GM21576 (cell line): ENCODE results near the gene SDCCAG8.

Experiments used
- ATAC-seq: cut with Tn5 transposase; IDR thresholded peaks from one replicate; pipeline ENCODE4 v1.9.1; 2021; ENCODE audit warnings: mild to moderate bottlenecking, moderate library complexity; ENCODE audit not compliant: unreplicated experiment

The SDCCAG8 gene

DNA sequence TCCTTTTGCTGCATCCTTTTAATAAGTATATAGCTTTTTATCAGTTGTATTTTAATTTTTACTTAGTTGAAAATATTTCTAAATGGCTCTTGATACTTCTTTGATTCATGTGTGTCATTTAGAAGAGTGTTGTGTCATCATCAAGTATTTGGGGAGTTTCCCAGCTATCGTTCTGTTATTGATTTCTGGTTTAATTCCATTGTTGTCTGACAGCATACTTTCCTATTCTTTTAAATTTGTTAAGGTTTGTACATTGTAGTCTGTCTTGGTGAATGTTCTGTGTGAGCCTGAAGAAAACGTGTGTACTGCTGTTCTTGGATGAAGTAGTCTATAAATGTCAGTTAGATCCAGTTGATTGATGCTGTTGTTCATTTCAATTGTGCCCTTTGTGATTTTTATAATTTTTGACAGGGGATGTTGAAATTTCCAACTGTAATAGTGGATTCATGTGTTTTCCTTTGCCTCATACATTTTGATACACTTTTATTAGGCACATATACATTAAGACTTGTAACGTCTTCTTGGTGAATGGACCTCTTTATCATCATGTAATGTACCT, 24.8 kb downstream of the SDCCAG8 start:
- no peak for ATAC-seq

DNA sequence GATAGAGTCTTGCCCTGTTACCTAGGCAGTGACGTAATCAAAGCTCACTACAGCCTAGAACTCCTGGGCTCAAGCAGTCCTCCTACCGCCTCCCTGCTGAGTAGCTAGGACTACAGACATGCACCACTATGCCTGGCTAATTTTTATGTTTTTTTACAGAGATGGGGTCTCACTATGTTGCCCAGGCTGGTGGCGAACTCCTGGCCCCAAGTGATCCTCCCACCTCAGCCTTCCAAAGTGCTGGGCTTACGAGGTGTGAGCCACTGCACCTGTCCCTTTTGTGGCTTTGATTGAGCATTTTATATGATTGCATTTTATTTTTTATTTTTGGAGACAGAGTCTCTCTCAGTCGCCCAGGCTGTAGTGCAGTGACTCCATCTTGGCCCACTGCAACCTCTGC, 25.8 kb downstream of the SDCCAG8 start:
- no peak for ATAC-seq

DNA sequence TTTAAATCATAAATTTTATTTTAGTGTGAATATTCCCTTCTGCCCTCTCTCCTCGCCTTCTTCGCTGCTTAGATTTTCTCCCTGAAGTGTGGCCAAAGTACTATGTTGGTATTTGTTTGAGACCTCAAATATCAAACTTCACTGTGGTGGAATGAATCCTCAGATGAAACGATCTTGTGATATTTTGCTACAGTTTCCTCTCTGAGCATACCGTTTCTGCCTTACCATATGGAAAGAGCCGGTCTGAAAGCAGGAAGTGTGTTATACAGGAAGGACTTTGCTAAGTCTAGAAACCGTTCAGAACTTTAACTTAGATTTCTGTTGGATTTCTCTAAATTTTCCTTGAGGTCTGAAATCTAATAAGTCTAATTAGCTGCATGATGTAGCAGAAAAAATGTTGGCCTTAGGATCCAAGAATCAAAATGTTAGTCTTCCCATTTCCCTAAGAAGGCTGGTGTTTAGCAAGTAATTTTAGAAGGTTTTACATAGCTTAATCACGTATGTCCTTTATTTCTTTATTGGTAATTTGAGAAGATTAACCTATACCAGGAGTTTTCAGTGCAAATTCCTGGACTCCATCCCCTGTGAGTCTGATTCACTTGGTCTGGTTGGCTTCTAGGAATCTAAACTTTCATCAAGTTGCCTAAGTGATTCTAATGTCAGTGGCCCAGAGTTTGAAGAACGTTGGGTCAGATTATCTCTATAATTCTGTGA, 30.7 kb downstream of the SDCCAG8 start:
- ATAC-seq = no peak

DNA sequence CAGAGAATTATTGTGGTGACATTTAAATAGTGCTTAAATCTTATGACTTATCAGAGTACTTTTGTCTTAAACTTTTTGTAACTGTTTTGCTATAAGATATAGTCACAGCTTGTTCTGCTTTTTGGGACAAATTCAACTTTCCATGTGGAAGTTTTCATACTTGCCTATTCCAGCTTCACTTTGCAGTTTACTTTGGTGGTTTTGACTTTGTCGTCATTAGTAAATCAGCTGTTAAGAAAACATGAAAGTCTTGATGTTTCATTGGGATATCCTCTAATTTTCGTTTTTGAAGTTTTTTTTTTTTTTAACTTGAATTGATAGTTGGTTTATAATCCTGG, 31.3 kb downstream of the SDCCAG8 start:
- no peak for ATAC-seq

DNA sequence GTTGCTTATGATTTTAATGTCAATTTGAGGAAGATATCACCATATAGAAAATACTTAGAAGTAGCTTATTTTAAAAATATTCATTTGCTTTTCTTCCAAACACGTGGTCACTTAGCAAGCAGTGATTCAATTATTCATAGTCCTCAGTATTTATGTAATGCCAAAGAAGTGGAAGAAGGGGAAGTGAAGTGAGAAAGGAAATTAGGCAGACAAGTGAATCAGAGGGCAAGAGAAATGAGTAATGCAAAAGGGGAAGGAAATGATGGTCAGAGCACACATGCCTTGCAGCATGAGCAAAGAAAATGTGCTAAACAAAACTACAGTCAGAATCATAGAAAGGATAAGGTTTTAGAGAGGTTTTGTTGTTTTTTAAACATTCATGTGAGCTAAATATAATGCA, 31.8 kb downstream of the SDCCAG8 start:
- ATAC-seq = peak; percentile 91

DNA sequence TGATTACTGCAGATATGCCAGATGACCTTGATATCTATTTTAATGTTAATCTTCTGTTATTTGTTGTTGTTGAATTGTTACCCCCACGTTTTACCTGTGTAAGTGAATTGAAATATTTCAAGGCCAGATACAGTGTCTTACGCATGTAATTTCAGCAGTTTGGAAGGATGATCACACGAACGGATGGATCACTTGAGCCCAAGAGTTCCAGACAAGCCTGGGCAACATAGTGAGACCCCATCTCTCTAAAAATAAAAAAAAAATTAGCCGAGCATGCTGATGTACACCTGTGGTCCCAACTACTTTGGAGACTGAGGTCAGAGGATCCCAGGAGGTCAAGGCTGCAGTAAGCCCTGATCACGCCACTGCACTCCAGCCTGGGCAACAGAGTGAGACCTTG, 32.2 kb downstream of the SDCCAG8 start:
- ATAC-seq = no peak

DNA sequence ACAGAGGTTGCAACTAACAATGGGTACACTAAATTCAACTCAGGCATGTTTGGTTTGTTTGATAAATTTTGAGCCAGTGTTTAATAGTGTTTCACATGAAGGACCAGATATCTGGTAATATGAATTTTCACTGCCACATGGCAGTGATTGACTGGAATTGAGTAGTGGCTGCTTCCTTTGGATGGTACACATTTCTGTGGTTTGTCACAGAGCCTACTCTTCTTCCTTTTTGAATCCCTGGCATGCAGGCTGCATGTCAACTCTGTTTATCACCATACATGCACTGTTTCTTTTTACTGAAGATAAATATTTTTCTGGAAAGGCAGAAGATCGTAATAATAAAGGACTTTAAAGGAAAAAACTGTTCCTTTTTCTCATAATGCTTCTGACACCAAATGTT, 35.5 kb downstream of the SDCCAG8 start:
- ATAC-seq = no peak

DNA sequence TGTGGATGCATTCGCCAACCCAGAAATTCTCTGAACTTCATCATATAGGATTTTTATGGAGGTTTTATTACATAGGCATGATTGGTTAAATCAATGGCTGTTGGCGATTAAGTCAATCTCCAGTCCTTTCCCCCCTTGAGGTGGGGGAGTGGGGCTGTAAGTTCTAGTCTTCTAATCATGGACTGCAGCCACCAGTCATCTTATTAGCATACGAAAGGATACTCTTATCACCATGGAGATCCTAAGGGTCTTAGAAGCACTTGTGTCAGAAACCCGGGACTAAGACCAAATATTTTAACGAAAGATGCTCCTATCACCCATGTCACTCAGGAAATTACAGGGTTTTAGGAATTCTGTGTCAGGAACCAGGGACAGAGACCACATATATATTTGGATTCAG, 36.3 kb downstream of the SDCCAG8 start:
- no peak for ATAC-seq

DNA sequence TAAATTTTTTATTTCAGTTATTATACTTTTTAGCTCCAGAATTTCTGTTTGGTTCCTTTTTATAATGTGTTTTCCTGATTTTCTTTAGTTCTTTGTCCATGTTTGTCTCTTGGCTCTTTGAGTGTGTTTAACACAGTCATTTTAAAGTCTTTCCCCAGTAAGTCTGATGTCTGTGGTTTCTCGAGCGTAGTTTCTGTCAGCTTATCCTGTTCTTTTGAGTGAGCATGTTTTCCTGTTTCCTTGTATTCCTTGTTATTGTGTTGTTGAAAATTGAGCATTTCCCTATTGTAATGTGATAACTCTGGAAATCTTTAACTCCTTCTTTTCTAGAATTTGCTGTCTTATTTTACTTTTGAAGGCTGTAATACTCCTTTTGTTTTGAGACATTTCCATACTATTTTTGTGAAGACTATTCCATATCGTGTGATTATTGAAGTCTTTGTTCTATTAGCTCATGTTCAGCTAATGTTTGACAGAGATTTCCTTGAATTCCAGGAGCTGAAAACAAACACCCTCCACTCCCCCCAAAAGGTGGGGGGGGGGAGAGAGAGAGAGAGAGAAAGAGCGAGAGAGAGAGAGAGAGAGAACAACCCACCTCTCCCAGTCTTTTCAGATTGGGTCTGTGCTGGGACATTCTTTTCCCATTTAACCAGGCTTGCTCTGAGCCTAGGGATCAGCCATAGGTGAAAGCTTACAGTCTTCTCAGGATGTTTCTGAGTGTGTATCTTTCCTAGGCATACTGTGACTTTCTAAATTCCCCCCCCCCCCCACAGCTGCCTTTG, 38.3 kb downstream of the SDCCAG8 start:
- ATAC-seq = no peak

DNA sequence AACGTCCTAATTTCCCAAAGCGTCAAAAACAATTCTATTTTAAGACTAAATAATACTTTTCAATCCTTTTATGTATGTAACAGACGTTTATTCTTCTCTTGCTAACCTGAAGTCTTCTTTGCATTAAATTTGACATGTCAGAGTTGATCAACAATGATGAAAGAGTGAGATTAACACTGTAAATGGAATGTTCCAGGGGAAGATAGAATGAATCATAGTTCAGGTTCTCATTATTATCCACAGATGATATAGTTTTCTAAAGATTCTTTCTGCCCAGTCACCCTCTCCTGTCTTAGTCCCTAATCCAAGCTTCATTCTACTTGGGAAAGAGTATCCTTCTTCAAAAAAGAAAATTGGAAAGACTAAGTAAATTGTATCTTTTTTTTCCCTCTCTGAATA, 38.9 kb downstream of the SDCCAG8 start:
- ATAC-seq = no peak

DNA sequence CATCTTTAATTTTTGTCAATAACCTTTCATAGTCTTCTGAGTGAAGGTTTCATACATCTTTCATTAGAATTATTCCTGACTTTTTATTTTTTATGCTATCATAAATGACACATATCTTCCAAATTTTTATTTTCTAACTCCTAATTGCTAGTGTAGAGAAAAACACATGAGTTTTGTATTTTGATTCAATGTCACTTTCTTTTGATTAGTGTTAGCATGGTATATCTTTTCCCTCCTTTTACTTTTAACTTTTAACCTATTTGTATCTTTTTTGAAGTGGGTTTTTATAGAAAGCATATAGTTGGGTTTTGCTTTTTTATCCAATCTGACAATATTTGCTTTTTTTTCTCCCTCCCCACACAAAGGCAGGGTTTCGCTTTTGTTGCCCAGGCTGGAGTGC, 43.2 kb downstream of the SDCCAG8 start:
- no peak for ATAC-seq

DNA sequence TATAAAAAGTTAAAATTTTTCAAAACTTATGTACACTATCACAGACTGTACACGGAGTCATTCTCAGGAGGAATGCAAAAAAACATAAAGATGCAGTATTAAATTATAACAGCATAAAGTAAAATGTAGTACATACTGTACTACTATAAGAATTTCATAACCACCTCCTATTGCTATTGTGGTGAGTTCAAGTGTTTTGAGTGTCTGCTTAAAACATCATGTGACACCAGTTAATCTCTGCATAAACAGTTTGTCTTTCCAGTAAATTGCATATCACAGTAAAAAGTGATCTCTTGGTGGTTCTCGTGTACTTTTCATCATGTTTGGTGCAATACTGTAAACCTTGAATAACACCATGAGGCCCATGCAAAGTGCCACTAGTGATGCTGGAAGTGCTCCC, 45.2 kb downstream of the SDCCAG8 start:
- no peak for ATAC-seq

DNA sequence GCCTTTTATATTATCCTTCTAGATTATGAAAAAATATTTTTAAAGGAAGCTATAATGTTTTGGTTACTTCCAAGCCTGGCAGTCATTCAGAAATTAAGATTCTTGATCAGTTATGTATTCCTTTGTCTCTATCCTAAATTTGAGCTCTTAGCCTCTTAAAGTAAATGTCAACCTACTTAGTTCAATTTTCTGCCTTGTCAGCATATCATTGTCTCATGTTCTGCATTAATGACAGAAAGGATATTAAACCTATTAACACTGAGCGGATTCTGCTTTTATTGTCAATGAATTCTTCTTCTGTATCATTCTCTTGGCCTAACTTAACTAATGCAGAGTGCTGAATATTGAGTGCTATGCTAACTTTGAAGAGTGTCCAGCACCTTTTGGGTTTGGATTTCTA, 56.0 kb downstream of the SDCCAG8 start:
- no peak for ATAC-seq

DNA sequence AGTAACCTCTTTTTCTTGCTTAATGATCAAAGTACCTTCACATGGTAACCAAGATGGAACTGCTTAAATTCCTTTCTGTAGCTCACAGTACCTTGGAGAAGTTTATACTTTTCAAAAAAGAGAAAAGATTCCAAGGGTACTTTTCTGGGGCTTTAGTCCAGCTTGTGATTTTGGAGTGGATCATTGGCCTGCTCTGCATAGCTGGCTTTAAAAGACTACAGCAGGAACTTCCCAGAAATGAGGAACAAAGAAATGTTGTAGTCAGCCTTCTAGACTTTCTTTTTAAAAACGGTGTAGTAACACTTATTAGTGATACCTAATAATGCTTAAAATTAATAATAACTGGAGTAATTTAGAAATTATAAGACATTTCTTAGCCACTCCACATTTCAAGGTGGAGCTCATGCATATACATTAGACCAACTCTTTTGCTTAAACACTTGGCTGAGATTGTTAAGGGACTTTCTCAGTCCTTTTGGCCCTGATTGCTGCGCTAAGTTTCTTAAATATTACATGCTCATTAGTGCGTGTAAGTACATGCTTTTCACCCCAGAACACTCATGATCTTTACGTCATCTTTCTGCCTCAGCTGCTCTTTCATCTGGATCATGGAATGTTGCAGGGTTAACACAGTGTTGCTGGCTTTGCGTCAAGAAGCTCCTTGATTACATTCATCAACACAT, 57.3 kb downstream of the SDCCAG8 start:
- peak; percentile 32 for ATAC-seq

DNA sequence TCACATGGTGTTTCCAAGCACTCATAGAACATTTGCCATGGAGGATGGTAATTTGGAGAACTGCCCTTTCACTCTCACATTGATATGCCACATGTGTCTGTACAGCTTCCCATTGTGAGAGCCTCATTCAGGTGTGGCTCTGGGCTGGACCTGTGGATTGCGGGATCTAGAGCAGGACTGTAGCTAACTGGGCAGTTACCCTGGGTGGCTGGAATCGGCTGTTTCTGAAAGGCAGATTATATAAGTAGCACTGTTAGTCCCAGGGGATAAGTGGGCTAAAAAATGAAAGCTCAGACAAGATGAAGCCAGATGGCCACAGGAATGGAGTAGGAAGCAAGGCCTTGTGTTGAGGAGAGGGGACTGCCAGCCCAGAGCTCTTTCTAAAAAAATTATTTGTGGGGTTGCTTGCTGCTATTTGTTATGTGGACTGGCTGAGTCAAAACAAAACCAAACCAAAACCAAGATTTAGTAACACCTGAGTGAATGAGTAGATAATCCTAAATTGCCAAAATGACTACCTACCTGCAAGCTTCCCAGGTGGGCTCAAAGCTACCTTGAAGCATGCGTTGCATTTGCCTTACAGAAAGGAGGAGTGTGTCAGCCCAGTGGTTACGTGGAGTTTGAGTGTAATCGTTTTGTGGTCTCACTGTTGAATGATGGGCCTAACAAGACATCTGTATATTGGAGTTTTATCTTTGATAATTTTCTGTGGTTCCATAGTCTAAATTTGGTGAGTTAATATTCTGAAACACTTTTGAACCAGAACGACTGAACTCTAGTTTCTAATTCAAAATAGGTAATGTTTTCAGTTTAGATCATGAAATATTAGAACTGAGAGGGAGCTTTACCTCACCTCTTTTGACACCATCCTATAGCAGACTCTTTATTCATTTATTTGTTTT, 58.0 kb downstream of the SDCCAG8 start:
- ATAC-seq = peak; percentile 81

DNA sequence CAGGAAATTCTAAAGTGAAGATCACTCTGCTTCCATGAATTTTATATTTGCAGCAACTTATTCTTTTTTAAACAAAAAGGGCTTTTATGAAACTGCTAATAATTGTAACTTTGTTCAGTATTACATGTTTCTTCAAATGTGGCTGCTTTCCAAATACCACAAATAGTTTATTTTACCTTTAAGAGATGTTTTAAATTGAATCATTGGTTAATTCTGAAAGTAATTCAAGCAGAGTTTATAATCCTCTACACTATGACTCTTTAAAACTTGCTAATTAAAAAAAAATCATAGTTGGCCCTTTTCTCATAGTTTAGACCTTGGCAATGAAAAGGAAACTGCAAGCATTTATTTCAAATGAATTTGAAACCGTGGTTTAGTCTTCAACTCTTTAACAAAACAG, 59.6 kb downstream of the SDCCAG8 start:
- ATAC-seq = no peak

DNA sequence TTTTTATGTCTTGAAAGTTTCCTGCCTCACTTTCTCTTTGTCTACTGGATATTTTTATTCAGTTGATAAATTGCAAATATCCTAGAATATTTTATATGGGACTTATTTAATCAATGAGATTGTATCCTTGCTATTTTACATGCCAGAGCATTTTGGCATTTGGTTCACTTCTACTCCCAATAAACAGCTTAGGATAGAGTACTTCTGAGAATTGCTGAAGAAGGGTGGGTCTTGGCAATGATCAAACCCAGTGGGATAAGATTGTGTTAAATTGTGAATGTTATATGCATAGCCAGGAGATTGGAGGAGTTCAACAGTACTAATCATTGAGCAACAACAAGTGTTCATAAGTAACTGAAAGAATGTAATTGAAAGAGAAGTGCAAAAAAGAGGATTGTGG, 60.1 kb downstream of the SDCCAG8 start:
- no peak for ATAC-seq

DNA sequence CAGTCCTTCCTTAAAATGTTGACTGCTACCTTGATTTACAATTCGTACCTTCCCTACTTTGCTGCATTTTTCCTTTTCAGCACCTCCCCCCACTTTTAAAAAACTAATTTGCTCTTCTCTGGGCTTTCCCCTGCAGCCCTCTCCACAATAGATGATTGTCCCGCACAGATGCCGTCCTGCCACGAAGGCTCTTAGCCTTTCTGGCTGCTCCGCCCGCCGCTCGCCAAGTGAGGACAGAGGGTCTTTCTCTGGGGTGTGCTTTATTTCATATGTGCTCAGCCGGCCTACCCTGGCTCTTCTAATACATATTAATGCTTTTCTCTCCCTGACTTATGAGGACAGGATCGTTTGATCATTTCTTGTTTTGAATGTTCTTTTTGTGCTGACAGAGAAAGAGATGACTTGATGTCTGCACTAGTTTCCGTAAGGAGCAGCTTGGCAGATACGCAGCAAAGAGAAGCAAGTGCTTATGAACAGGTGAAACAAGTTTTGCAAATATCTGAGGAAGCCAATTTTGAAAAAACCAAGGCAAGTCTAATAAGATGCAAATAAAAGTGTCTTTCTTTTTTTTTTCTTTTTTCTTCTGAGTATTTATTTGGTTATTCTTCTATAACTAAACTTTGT, 60.6 kb downstream of the SDCCAG8 start:
- ATAC-seq = no peak

DNA sequence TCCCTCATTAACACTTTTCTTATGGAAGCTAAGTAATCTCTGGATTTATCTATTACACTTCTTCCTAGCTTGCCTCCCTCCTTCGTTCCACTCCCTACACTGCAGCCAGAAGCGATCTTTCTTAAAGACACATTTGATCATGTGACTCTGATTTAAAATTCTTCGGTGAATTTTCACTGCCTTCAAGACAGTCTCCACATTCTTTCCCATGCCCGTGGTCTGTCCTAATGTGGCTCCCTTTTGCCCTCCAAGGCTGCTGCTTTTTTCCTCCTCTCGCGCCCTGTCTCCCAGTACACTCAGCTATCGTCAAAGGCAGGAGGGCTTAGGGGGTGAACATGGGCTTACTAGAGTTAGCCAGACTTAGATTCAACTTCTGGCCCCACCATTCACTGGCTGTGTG, 64.4 kb downstream of the SDCCAG8 start:
- no peak for ATAC-seq

DNA sequence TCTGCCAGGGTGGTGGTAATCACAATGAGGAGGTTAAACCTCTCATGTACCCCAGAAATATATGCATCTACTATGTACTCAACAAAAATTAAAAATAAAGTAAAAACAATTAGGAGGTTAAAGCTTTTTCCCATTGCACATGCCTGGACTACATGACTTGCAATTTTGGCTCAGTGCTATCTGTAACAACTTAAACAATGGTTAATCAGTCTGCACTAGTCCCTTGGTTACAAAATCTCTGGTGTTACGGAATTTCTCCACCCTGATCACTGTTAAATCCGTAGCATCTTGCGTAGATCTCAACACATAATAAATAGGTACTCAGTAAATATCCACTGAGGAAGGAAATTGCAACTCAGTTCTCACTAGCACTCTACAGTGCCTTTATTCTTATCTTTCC, 66.5 kb downstream of the SDCCAG8 start:
- ATAC-seq = no peak
